GM21786 (cell line): Measurements from ENCODE around the gene DNAH8.

Experiments used
- ATAC-seq: cut with Tn5 transposase; IDR thresholded peaks from one replicate; pipeline ENCODE4 v1.9.1; 2021; ENCODE audit not compliant: unreplicated experiment

The DNAH8 gene

DNA sequence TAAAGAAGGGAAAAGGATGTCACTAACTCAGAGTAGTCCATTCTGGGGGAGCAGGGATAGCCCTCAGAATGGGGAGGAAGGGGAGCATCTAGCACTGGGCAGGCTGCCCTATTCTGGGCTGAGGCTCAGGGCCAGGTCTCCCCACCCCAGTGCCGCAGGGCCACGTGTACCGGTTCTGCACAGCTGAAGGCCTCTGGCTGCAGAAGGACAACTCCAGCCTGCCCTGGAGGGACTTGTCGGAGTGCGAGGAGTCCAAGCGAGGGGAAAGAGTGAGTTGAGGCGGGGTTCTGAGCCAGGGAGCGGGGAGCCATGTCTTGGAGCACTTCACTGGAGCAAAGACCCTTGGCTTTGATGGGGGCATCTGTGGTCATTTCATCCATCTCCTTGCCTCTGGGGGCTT lies 350.4 kb downstream of the DNAH8 start:
- no peak for ATAC-seq

DNA sequence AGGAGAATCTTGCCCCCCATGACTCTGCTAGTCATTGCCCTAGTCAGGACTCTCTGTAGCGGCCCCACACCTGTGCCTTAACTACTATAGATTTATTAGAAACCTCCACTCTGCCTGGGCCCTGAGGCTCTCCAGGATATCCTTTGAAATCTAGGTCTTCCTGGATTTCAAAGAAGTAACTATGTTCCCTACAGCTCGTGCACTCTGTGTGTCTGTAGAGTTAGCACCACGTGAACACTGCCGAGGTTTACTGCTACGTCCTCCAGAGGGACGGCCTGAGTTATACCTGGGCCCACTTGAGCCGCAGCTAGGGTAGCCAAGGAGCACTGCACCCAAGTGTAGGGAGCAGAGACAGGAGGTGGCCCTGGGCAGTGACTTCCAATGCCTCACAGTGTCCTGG lies 353.3 kb downstream of the DNAH8 start:
- ATAC-seq = no peak

DNA sequence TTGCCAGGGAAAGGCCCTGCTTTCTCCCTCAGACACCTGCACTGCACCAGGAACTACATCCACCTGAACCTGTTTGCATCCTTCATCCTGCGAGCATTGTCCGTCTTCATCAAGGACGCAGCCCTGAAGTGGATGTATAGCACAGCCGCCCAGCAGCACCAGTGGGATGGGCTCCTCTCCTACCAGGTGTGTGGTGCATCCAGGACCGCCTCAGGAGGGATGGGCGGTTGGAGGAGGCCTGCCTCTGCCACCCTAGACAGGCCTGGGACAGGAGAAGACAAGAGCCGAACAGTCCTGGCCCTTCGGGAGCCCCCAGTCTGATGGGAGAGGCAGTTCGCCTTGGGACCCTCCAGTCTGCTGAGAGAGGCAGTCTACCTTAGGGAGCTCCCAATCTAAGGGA lies 357.7 kb downstream of the DNAH8 start:
- ATAC-seq = no peak

DNA sequence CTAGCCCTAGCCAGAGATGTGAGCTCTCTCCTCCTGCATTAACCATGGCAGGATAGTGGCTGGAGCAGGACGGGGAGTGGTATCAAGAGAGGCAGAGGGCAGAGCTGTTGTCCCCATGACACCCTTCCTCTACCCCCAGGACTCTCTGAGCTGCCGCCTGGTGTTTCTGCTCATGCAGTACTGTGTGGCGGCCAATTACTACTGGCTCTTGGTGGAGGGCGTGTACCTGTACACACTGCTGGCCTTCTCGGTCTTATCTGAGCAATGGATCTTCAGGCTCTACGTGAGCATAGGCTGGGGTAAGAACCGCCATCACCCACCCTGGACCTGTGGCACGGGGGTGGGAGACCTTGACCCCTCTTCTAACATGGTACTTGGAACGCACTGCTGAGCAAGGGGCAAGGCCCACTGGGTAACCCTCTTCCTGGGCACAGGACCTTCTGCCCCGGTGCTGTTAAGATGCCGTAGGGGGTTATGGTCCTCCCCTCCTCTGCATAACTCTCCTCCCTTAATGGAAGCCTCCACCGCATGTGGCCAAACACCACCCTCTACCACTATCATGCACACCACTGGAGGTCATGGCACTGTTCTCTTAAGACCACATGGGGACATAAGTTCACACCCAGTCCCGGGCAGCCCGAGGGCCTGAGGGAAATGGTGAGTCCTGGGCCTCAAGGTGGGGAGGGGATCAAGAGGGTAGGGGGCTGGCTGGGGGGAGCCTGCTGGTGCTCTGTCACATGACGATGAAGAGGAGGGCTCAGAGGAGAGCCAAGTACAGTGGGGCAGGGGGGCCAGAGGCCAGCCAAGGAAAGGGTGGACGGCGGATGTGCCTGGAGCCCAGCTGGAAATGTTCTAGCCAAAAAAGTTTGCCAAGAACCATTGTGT lies 358.6 kb downstream of the DNAH8 start:
- no peak for ATAC-seq

DNA sequence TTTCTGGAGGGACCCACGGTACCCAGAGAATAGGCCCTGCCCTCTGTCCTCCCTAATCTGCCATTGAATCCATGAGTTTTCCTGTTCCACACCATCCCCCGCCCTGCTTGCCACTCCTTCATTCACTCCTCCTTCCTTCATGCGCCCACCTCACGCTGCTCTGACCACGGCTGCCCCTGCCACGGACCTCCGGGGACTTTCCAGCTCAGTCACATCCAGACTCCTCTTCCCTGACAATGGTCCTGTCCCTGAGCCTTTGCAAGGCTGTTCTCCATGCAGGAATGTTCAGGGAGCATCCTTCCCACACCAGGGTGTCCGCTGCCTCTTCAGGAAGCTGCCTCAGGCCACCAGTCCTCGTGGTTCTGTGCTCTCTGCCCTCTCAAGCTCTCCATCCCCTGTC lies 359.4 kb downstream of the DNAH8 start:
- ATAC-seq = no peak

DNA sequence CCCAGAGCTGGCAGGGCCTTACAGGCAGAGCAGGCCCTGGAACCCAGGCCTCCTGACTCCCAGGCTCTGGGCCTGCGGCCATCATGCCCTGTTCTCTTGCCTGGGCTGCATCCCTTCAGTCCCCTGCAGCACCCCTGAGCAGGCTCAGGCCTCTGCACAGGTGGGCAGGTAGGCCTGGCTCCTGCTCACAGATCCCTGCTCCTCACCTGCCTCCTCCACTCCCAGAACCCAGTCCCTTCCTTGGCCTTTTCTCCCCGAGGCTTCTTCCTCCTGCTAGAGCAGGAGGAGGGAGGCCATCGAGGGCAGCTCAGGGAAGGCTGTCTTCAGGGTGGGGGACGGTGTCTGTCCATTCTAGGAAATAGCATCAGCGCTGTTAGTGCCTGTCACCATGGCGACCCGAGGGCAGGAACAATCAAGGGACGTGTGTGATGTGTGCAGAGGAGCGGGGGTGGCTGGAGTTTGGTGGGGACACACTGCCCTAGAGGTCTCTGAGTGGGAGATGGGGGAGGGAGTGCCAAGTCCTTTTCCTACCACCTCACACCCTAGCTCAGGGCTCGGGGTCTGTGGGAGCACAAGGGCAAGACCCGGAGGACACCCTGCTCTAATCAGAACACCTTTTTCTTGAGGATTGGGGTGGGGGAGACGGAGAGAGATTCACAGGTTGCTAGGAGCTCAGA lies 360.0 kb downstream of the DNAH8 start:
- no peak for ATAC-seq

DNA sequence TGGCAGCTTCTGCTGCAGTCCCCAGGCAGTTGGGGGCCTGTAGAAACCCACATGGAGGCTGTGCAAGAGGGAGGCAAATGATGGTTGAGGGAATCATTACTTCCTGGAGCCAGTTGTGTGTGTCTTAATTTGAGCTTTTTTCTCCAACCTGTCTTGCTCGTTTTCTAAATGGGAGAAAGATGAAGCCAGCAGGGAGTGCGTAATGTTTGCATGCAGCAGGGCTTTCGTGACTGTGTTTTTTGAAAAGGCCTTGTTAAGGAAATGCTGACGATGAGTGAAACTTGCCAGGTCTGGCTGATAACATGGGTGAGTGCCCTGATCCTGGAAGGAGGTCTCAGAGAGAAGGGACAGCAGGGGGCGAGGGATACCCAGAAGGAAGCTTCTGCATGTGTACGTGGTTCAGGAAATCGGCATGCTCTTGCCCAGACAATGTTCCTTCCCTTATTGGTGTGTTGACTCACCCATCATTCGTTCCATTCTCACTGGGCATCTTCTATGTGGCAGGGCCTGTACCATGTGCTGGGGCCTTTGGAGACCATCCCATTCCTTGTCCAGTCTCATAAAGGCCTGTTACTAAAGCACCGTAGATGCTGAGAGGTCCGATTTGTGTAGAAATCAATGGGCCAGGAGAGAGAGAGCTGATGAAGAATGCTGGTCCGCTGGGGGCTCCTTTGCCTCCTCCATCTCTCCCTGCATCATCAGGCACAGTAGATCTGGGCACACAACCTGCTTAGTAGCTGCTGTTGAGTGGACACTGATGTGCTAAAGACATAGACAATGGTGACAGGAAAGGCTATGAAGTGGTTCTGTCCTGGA lies 360.9 kb downstream of the DNAH8 start:
- ATAC-seq = no peak

DNA sequence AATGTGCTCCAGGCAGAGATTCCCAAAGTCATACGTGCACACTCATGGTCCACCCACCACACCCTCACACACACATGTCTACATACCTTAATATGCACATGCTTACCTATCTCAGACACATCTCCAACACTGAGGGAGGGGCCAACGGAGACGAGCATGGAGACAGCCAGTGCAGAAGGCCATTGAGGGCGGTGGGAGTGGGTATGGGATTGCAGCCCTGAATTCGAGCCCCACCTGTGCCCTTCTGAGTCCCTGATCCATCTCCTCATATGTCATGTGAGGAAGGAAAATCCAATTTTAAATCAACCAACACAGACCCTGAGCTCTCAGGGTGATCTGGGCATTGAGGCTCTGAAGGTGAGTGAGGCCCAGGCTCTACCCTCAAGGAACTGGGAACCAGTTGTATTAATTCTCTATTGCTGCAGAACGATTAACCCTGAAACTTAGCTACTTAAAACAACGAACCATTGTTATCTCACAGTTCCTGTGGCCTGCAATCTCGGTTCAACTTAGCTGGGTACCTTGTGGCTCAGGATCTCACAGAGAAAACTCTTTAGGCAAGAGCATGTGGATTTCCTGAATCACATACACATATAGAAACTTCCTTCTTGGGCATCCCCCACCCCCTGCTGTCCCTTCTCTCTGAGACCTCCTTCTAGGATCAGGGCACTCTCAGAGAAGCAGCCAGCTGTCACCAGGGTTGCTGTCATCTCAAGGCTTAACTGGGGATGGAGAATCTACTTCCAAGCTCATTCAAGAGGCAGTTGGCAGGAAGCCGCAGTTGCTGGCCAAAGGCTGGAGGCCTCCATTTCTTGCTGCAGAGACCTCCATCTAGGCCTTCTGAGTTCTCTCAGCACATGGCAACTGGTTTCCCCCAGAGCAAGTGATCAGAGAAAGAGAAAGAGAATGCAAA lies 361.8 kb downstream of the DNAH8 start:
- ATAC-seq = peak; percentile 43

DNA sequence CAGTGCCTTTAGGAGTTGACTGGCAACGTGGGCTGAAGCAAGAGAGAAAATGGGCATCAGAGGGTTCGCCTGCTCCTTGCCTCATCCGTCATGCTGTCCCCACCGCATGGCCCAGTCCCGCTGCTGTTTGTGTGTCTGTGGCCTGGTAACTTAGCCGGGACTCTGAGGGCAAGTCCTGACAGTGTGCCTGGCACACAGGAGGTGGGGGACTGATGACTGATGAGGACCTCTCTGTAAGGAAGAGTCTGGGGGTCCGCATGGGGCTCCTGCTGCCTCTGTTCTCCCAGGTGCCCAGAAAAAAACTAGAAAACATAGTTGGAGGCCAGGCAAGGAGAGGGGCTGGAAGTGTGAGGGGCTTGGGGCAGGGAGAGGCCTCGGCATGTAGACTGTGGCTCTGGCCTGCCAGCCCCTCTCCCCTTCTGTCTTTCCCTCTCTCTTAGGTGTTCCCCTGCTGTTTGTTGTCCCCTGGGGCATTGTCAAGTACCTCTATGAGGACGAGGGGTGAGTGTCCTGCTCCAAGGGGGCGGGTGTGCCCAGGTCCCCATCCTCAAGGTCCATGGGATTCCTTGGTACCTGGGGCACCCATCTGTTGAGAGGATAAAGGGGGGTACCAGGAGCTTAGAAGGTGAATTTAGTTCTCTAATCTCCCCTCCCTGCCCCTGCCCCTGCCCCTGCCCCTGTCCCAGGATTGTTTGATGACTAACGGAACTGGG lies 362.9 kb downstream of the DNAH8 start:
- ATAC-seq = no peak

DNA sequence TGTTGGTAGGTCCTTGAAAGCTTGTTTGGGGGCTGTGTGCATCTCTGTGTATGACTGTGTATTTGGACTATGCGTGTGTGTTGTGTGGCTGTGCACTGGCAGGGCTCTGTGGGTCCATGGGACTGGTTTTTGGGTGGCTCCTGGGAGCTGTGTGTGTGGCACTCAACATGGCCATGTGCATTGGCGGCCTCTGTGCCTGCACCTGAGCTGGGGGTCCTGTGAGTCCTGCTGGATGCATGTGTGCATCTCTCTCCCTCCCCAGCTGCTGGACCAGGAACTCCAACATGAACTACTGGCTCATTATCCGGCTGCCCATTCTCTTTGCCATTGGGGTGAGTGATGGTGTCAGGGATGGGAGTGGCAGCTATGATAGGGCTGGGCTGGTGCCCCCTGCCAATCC lies 363.6 kb downstream of the DNAH8 start:
- no peak for ATAC-seq

DNA sequence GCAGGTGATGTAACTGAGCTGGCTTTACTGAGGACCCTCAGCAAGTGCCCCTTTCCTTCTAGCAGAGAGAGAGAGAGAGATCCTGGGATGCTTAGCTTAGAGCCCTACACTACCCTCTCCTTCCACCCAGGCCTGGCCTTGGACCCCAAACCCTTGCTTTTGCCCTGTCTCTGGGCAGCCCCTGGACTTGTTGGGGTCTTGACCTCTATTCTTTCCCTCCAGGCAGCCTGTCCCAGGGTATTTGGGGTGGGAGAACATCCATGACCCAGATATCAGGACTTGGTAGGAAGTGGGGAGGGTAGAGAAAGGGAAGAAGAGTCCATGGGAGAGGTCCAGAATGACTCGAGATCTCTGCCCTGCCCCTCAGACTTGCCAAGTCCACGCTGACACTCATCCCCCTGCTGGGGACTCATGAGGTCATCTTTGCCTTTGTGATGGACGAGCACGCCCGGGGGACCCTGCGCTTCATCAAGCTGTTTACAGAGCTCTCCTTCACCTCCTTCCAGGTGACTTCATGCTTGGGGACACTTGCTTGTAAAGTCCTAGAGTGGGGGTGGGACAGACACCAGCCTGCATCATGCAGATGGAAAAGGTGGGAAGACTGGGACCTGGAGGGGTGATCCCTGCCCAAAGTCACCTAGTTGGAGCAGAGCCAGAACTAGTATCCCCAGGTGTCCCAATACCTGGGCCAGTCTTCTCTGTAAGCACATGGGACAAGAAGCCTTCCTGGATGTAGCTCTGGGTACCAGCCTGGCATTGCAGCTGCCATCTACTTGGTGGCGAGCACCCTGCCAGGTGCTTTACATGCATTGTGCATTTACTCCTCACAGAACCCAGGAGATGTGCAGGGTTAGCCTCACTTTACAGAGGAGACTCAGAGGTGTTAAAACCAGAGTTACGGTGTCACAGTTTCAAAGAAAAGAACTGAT lies 364.4 kb downstream of the DNAH8 start:
- no peak for ATAC-seq
